GM19467 (cell line): Measurements from ENCODE around the gene IARS1.

Experiments used
- ATAC-seq: cut with Tn5 transposase; IDR thresholded peaks from one replicate; pipeline ENCODE4 v1.9.1; 2021; ENCODE audit warnings: mild to moderate bottlenecking, moderate library complexity; ENCODE audit not compliant: unreplicated experiment

IARS1 gene

GRCh38 chr9:92245005-92245797, 48.3 kb downstream of the IARS1 start:
- no peak for ATAC-seq
